Breast epithelium (tissue), 4 donors: Measurements from ENCODE around the gene LINGO4. TPM values are rescaled to one million over a fixed set of nuclear protein-coding genes. Genes with fewer than 3 reads are reported as not detected.

ENCODE experiments used
- DNase-seq, 2 donors: peaks; one replicate each; pipeline ENCODE4 v3.0.0-alpha.2; 2019; ENCODE audit warnings: low spot score in 2 of 2
- H3K27ac ChIP-seq, 2 donors: fragments of 200-600 bp; sonication (generic) in 1 of 2; one replicate each; pipeline ENCODE4 v1.5.1; 2016 to 2019; ENCODE audit warnings: mild to moderate bottlenecking in 1 of 2
- H3K27me3 ChIP-seq, 2 donors: fragments of 200-600 bp; sonication (generic) in 1 of 2; one replicate each; pipeline versions ENCODE4 v1.5.1 to v1.6.0; 2017 to 2019; ENCODE audit warnings: control low read depth in 1 of 2, mild to moderate bottlenecking in 1 of 2
- H3K36me3 ChIP-seq: fragments of 200-600 bp; one replicate; pipeline ENCODE4 v1.5.1; 2019
- H3K4me1 ChIP-seq, 2 donors: fragments of 200-600 bp; sonication (generic); one replicate each; pipeline ENCODE4 v1.5.1; 2016 to 2019; ENCODE audit warnings: control low read depth in 1 of 2
- H3K4me3 ChIP-seq, 3 donors: fragments of 200-600 bp; sonication (generic); 1 replicate in 2 of 3; 2 replicates in 1 of 3; pipeline ENCODE4 v1.5.1; 2016 to 2019; ENCODE audit warnings: mild to moderate bottlenecking in 3 of 3, moderate library complexity in 2 of 3
- H3K9me3 ChIP-seq, 2 donors: fragments of 200-600 bp; sonication (generic) in 1 of 2; one replicate each; pipeline ENCODE4 v1.5.1; 2016 to 2019; ENCODE audit warnings: control low read depth in 1 of 2
- CTCF ChIP-seq, 3 donors: fragments of 450-650 bp; IDR thresholded peaks; one replicate each; pipeline ENCODE4 v1.5.1; 2016 to 2017; ENCODE audit warnings: antibody characterized with exemption in 3 of 3, mild to moderate bottlenecking in 3 of 3, moderate library complexity in 3 of 3
- POLR2A ChIP-seq: fragments of 450-650 bp; IDR thresholded peaks from one replicate; pipeline ENCODE4 v1.6.1; 2016; ENCODE audit warnings: antibody characterized with exemption, mild to moderate bottlenecking, moderate library complexity
- POLR2AphosphoS5 ChIP-seq, 3 donors: sonication (generic); formaldehyde crosslinking; IDR thresholded peaks; one replicate each; pipeline ENCODE4 v1.6.1; 2017; ENCODE audit warnings: antibody characterized with exemption in 3 of 3
- intact Hi-C: fragments of 100-400 bp; cut with DNase I; formaldehyde crosslinking; loops from one replicate; pipeline ENCODE4 v1.15.1; 2023; ENCODE audit warnings: low total_unique reads
- total RNA-seq, 3 donors: library from RNA; depleted of rRNA; stranded (reverse); fragments of >200 nt; gene quantifications; one replicate each; pipeline ENCODE4 v1.1.0, GENCODE V29; 2016

Gene LINGO4
- total RNA-seq, 3 donors from 2014 or later = 0.16 to 0.88 (median 0.33) TPM

GRCh38 chr1:151809985-151810556 is 4.9 kb upstream of the LINGO4 start:
- no peaks in the 10 kb centered on the region for H3K9me3 ChIP-seq
- TF ChIP-seq CTCF (IDR thresholded peaks at IDR 0.05) (no peak), POLR2AphosphoS5 (IDR thresholded peaks at IDR 0.05) (no peak), POLR2A (no peak)
- H3K4me1 ChIP-seq = no peaks in the 10 kb centered on the region
- no peaks in the 10 kb centered on the region for H3K27me3 ChIP-seq
- intact Hi-C loops = loop anchor here (5.0 kb wide), 1 partner anchor 1348 kb away; no protein-coding TSS in a partner anchor
- no peaks in the 10 kb centered on the region for H3K36me3 ChIP-seq
- no peak overlapping the region for H3K4me3 ChIP-seq
- DNase-seq = no peak
- peak overlapping the region in 1 of 2 donors; percentile 40 for H3K27ac ChIP-seq

GRCh38 chr1:151809290-151809984 is 4.2 kb upstream of the LINGO4 start:
- no peak overlapping the region for H3K4me3 ChIP-seq
- H3K4me1 ChIP-seq = no peaks in the 10 kb centered on the region
- no peaks in the 10 kb centered on the region for H3K36me3 ChIP-seq
- TF ChIP-seq POLR2AphosphoS5 (IDR thresholded peaks at IDR 0.05) = no peak
- TF ChIP-seq POLR2A = no peak
- peak in 1 of 3 donors; percentile 4 for TF ChIP-seq CTCF (IDR thresholded peaks at IDR 0.05)
- no peaks in the 10 kb centered on the region for H3K9me3 ChIP-seq
- no peaks in the 10 kb centered on the region for H3K27me3 ChIP-seq
- no peak for DNase-seq
- intact Hi-C loops = loop anchor here (5.0 kb wide), 1 partner anchor 1347 kb away; no protein-coding TSS in a partner anchor
- peak overlapping the region in 1 of 2 donors; percentile 40 for H3K27ac ChIP-seq

- H3K27ac ChIP-seq = no peak overlapping the region
- TF ChIP-seq POLR2A = no peak
- no peak for TF ChIP-seq POLR2AphosphoS5 (IDR thresholded peaks at IDR 0.05)
- intact Hi-C loops = loop anchor here (5.0 kb wide), 1 partner anchor 1345 kb away; no protein-coding TSS in a partner anchor
- H3K27me3 ChIP-seq = no peaks in the 10 kb centered on the region
- H3K9me3 ChIP-seq = no peaks in the 10 kb centered on the region
- H3K4me1 ChIP-seq = no peaks in the 10 kb centered on the region
- H3K36me3 ChIP-seq = no peaks in the 10 kb centered on the region
- no peak for DNase-seq
- no peak overlapping the region for H3K4me3 ChIP-seq
Observed at GRCh38 chr1:151807766-151808165, 2.5 kb upstream of the LINGO4 start.

GRCh38 chr1:151807131-151807530 is 1.9 kb upstream of the LINGO4 start:
- DNase-seq = no peak
- H3K27me3 ChIP-seq = no peaks in the 10 kb centered on the region
- H3K4me3 ChIP-seq = no peak overlapping the region
- no peaks in the 10 kb centered on the region for H3K4me1 ChIP-seq
- H3K27ac ChIP-seq = no peak overlapping the region
- no peaks in the 10 kb centered on the region for H3K9me3 ChIP-seq
- TF ChIP-seq POLR2AphosphoS5 (IDR thresholded peaks at IDR 0.05) = no peak
- no peak for TF ChIP-seq CTCF (IDR thresholded peaks at IDR 0.05)
- no peak for TF ChIP-seq POLR2A
- no peaks in the 10 kb centered on the region for H3K36me3 ChIP-seq
- intact Hi-C loops = loop anchor here (5.0 kb wide), 1 partner anchor 1345 kb away; no protein-coding TSS in a partner anchor

GRCh38 chr1:151806170-151806569 is 951 bp upstream of the LINGO4 start:
- Histone ChIP-seq H3K27me3 (no peaks in the 10 kb centered on the region), H3K4me1 (no peaks in the 10 kb centered on the region), H3K36me3 (no peaks in the 10 kb centered on the region), H3K9me3 (no peaks in the 10 kb centered on the region), H3K4me3 (no peak overlapping the region), H3K27ac (no peak overlapping the region)
- intact Hi-C loops = loop anchor here (5.0 kb wide), 1 partner anchor 1344 kb away; no protein-coding TSS in a partner anchor
- DNase-seq = no peak
- TF ChIP-seq CTCF (IDR thresholded peaks at IDR 0.05) (no peak), POLR2A (no peak), POLR2AphosphoS5 (IDR thresholded peaks at IDR 0.05) (no peak)
